GM15510 (cell line): ENCODE results near the gene PLEKHG4B.

Experiments
- POLR2A ChIP-seq: IDR thresholded peaks from 3 replicates; pipeline ENCODE4 v1.6.1; 2011; ENCODE audit warnings: borderline replicate concordance; ENCODE audit not compliant: insufficient read length; ENCODE audit errors: extremely low read depth

The PLEKHG4B gene

DNA sequence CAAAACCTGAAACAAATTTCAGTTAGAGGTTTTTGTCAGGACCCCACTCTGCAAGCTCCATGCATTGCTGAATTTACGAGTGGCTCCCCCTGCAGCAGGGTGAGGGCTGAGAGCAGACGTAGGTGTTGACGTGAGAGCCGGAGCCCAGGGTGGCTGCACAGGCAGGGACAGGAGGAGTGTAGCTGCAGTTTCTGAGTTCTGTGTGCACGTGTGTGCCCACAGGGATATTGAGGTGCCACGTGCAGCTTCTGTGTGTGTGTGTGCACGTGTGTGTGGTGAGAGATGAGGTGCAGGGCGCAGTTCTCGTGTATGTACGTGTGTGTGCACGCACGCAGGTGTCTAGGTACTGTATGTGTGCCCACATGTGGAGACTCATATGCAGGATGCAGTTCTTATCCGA lies 14.6 kb downstream of the PLEKHG4B start:
- TF ChIP-seq POLR2A: no peak

DNA sequence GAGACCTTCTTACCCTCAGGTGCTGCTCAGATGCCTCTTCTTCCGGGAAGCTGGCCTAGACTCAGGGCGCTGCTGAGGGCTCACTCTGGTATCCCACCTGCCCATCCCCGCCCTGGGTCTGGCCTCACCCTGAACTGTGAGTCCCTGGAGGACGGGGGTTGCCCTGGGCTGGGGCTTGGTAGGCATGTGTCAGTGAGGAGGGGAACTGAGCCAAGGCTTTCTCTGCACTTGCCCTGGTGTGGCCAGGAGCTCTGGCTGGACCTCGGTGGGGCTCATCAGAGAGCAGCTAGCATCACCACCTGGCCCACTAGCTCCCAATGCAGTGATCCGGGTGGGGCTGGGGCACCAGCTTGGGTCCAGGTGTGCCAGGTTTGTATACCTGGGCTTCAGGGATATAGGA lies 15.6 kb downstream of the PLEKHG4B start:
- no peak for TF ChIP-seq POLR2A

DNA sequence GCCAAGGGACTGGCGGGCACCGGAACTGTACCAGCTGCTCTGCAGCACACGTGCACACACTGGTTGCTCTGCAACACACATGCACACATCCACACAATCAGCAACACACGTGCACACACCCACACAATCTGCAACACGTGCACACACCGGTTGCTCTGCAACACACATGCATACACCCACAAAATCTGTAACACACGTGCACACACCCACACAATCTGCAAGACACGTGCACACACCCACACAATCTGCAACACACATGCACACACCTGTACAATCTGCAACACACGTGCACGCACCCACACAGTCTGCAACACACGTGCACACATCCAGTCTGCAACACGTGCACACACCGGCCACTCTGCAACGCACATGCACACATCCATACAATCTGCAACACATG lies 17.9 kb downstream of the PLEKHG4B start:
- TF ChIP-seq POLR2A: no peak

DNA sequence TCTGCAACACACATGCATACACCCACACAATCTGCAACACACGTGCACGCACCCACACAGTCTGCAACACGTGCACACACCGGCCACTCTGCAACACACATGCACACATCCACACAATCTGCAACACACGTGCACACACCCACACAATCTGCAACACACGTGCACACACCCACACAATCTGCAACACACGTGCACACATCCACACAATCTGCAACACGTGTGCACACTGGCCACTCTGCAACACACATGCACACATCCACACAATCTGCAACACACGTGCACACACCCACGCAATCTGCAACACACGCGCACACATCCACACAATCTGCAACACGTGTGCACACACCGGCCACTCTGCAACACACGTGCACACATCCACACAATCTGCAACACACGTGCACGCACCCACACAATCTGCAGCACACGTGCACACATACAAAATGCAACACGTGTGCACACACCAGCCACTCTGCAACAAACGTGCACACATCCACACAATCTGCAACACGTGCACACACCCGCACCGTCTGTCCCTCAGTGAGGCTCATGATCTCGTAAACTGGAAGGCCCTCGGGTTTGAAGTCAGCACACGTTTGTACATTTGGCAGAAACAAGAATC lies 18.4 kb downstream of the PLEKHG4B start:
- TF ChIP-seq POLR2A: no peak

DNA sequence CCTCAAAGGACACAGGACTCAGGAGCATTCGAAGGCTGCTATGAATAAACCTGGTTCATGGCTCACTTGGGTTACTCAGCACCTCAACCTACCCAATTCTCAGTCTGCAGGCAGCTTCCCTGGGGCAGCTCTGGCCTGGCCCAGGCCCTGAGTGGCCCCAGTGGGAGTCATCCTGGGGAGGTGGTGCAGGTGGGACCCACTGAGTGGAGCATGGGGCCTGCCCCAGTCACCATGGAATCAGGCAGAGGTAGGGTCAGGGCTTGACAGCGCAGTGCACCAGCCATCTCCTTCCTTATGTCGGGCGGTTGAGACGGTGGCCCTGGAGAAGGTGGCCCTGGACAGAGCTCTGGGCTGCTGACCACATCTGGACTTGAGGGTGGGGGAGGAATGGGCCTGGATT lies 19.2 kb downstream of the PLEKHG4B start:
- no peak for TF ChIP-seq POLR2A

DNA sequence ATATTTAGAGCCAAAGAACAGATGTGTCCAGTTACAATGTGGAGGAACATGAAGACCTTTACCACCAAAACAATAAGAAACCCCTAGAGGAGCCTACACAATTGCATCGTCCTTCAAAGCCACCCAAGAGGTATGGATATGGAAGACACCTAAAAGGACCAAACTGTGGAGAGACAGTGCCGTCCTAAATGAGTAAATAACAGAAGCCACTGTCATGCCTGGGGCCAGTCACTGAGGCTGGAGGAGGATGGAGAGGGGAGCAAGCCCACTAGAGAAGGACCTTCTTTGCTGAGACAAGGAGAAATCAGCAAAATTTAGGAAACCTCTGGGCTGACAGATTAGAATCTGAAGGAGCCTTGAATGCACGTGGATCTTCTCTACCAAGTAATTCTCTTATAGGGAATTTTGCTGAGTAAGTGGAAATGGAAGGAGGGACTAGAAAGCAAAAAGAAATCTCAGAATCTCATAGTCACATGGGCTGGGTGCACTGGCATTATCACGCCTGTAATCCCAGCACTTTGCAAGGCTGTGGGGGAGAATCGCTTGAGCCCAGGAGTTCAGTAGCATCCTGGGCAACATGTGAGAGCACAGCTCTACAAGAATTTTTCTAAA lies 27.6 kb downstream of the PLEKHG4B start:
- TF ChIP-seq POLR2A: no peak

DNA sequence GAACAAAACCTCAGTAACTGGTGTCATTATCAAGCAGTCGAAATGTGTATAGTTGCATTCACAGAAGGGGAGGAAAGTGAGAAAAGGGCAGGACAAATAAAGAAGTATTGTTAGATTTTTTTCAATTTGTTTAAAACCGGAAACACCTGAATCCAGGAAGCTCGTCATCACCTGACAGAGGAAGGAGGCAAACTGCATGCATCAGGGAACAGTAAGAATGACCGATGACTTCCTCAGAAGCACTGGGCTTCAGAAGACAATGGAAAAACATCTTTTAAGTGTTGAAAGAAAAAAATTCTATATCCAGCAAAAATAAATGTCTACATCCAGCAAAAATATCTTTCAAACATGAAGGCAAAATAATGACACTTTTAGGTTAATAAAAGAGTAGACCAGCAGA lies 29.5 kb downstream of the PLEKHG4B start:
- no peak for TF ChIP-seq POLR2A

DNA sequence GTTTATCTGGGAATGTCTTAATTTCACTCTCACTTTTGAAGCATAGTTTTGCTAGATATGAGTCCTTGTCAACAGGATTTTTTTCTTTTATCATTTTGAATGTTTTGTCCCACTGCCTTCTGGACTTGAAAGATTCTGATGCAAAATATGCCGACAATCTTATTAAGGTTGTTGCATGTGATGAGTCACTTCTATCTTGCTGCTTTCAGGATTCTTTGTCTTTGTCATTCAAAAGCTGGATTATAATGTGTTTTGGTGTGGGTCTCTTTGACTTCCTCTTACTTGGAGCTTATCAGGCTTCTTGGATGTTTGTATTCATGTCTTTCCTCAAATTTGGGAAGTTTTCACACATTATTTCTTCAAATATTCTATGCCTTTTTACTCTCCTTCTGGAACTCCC lies 33.8 kb downstream of the PLEKHG4B start:
- TF ChIP-seq POLR2A: no peak

DNA sequence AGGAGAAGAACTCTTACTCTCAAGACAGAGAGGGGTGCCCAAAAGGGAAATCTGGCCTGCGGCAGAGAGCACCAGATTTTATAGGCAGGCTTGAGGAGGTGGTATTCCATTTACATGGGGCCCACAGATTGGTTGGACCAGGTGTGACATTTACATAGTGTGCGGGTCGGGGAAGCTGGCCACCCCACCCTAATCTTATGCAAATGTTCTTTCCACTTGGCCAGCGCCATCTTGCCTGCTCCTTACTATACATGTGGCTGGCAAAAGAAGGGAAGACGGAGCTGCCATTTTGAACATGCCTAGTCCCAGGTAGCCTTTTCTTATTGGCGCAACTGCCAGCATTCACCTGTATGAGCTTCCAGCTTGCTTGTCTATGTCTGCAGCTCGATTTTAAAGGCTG lies 34.8 kb downstream of the PLEKHG4B start:
- TF ChIP-seq POLR2A: no peak

DNA sequence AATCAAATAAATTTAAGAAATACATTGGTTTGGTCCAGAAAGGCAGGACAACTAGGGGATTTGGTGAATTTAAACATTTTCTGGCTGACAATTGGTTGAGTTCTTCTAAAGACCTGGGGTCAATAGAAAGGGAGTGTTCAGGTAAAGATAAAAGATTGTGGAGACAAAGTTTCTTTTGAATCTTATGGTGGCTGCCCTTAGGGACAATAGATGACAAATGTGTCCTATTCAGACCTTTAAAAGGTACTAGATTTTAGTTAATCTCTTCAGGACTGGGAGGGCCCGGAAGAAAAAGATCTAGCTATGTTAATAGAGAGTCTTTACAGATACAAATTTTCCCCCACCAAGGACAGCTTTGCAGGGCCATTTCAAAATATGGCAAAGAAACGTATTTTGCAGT lies 35.9 kb downstream of the PLEKHG4B start:
- TF ChIP-seq POLR2A: no peak

DNA sequence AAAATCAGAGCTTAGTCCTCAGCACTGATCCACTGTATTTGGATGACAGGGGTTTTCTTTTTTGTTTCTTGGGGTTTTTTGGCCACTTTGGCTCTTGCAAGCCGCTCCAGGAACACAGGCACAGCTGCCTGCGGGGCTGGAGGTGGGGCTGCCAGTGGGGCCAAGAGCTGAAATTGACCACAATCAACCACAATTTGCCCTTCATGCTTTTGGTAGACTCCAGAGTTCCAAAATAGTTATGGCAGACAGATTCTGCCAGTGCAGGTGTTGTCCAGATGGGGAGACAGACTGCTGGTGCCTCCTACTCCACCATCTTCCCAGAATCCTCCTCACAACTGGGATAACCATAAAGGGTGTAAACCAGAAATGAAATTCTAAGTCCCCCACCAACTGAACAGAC lies 36.5 kb downstream of the PLEKHG4B start:
- no peak for TF ChIP-seq POLR2A

DNA sequence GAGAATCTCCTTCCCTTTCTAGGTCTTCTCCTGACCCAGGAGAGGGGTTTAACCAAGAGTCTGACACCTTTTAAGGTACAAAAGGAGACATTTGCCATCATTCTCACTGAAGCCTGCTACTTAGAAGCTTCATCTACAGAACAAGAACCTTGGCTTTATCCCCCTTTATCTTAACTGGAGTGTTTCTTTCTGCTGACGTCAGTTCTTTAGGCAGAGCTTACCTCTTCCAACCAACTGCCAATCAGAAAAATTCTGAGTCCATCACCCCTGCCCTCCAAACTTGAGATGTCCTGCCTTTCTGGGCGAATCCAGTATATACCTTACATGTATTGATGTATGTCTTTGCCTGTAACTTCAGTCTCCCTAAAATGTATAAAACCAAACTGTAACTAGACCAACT lies 37.2 kb downstream of the PLEKHG4B start:
- no peak for TF ChIP-seq POLR2A

DNA sequence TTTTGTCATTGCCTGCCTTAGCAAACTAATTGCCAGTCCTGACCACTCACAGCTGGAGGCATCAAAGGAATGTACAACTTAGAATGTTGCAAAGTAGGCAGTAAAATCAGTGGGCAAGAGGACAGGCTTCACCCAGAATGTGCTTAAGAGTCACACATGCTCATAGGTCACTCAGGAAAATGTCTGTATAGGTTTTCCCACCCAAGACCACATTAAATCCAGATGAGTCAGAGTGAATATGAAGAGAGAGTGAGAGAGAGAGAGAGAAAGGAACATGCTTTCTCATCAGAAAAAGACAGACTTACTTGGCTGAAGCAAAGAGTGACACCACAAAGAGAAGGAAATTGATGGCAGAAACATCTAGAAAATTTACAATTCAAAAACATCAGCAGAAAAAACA lies 37.9 kb downstream of the PLEKHG4B start:
- no peak for TF ChIP-seq POLR2A

DNA sequence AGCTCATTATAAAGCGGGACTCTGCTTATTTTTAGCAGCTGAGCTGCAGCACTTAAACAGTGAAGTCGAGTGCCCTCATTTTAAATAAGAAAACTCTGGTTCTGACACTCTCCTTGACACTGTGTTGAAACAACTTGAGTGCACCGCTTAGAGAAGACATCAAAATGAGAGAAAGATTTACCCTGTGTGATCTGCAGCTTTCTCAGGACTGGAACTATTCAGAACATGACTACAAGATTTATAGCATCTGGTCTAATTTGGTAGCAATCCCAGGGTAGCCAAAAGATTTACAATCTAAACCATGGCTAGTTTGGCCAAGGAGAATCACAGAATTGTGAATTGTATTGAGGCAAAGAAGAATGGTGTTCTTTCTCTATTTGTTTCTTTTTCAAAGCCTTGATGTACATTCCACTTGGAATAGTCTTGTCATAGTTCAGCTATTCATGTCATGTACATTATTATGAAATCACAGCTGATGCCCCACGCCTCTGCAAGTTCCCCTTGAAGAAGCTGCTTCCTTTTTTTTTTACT lies 38.7 kb downstream of the PLEKHG4B start:
- TF ChIP-seq POLR2A: no peak

DNA sequence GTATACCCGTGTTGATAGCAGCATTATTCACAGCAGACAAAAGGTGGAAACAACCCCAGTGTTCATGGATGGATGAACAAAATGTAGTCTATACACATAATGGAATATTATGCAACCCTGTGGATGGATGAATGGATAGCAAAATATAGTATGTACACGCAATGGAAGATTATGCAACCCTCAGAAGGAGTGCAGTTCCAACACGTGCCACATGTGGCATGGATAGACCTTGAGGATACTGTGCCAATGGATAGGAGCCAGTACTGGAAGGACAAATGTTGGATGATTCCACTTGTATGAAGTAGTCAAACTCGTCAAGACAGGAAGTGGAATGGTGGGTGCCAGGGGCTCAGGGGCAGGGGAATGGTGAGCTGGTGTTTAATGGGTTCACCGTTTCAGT lies 44.9 kb downstream of the PLEKHG4B start:
- no peak for TF ChIP-seq POLR2A

DNA sequence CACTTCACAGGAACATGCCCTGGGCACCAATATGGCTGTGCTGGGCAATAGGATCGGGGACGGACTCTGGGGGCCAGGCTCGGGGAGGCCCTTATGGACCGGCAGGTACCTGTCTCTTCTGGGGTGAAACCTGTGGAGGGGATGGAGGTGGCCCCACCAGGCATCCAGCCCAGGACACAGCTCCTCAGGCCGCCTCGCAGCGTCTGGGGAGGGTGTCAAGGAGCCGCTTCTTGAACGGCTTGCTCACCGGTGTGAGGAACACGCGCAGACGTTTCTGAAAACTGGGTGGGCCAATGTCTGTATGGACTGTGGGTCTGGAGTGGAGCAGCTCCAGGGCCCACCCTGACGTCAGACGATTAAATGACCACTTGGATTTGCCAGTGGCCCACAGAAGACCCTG lies 45.8 kb downstream of the PLEKHG4B start:
- TF ChIP-seq POLR2A: no peak
